Adrenal gland (tissue), 12 donors: ENCODE results near the gene POC1A. TPM values are rescaled to one million over a fixed set of nuclear protein-coding genes. Genes with fewer than 3 reads are reported as not detected.

Experiments
- DNase-seq, 7 donors: peaks; one replicate each; pipeline ENCODE4 v3.0.0-alpha.2; 2019 to 2020
- H3K27ac ChIP-seq, 5 donors: fragments of 200-600 bp; sonication (generic) in 4 of 5; 1 replicate in 3 of 5; 2 replicates in 2 of 5; pipeline versions ENCODE4 v1.5.1 to v1.8.0; 2016 to 2020; ENCODE audit warnings: mild to moderate bottlenecking in 1 of 5
- H3K27me3 ChIP-seq: fragments of 200-600 bp; 2 replicates; pipeline ENCODE4 v1.8.0; 2021
- H3K36me3 ChIP-seq, 2 donors: fragments of 200-600 bp; replicated peaks in 1 of 2; 1 replicate in 1 of 2; 2 replicates in 1 of 2; pipeline versions ENCODE4 v1.5.1 to v1.8.0; 2018 to 2022
- H3K4me1 ChIP-seq, 2 donors: fragments of 200-600 bp; replicated peaks in 1 of 2; 1 replicate in 1 of 2; 2 replicates in 1 of 2; pipeline versions ENCODE4 v1.5.1 to v1.8.0; 2018 to 2021
- H3K4me3 ChIP-seq, 4 donors: fragments of 200-600 bp; sonication (generic) in 3 of 4; one replicate each; pipeline ENCODE4 v1.5.1; 2016 to 2018
- H3K9me3 ChIP-seq, 3 donors: fragments of 200-600 bp; sonication (generic) in 1 of 3; replicated peaks in 1 of 3; 1 replicate in 2 of 3; 2 replicates in 1 of 3; pipeline versions ENCODE4 v1.5.1 to v1.8.0; 2016 to 2021
- POLR2A ChIP-seq, 2 donors: fragments of 450-650 bp; IDR thresholded peaks; one replicate each; pipeline ENCODE4 v1.6.1; 2017; ENCODE audit warnings: antibody characterized with exemption in 2 of 2, mild to moderate bottlenecking in 2 of 2, moderate library complexity in 1 of 2
- WGBS, 4 donors: extraction: QIAGEN DNeasy Blood & Tissue Kit in 2 of 4; methylation state at CpG; one replicate each; pipeline versions ENCODE4 v1.1.5 to v1.1.7; 2013 to 2017; 5-methylcytosine and 5-hydroxymethylcytosine counted together
- intact Hi-C, 2 donors: fragments of 100-400 bp; cut with DNase I; formaldehyde crosslinking; loops; one replicate each; pipeline versions ENCODE4 v1.14.1 to v1.15.0; 2022 to 2023
- polyA plus RNA-seq, 3 donors: library from polyadenylated mRNA; stranded (reverse); fragments of 200-250 nt in 2 of 3; fragments of 350-450 nt in 1 of 3; fragmentation: Illumina TruSeq in 1 of 3; extraction: RNeasy Lipid Tissue Mini Kit (QIAGEN cat#74804) in 1 of 3; gene quantifications; one replicate each; pipeline ENCODE4 v1.2.3, GENCODE V29; 2013 to 2014
- total RNA-seq, 9 donors: library from RNA; depleted of rRNA in 4 of 9; stranded (reverse); fragments of >200 nt in 4 of 9; fragments of 120-200 nt in 1 of 9; fragmentation: NEBNext Ultra II Directional in 1 of 9; extraction: Animal tissue kit (Norgen Biotek cat#: 25700) in 1 of 9; gene quantifications; one replicate each; pipeline versions ENCODE4 v1.1.0 to v1.2.4, GENCODE V29; 2013 to 2023
- TF ChIP-seq, protein P1 (sequence below), 6 experiments: fragments of 450-650 bp in 4 of 6; fragments of 200-600 bp in 2 of 6; sonication (generic) in 1 of 6; IDR thresholded peaks; 1 replicate in 5 of 6; 2 replicates in 1 of 6; pipeline versions ENCODE4 v1.5.1 to v1.8.0; 2016 to 2021; ENCODE audit warnings: antibody characterized with exemption in 6 of 6, mild to moderate bottlenecking in 2 of 6, moderate library complexity in 1 of 6
- donor health status: healthy with polysubstance abuse.
- donor health status: Bipolar disorder and iron deficiency.
- donor health status: DM: yes; HTN: yes; CAD: no.
- donor health status: DM: no; HTN: no; CAD: no.
- donor health status: DM: no; HTN: no; CAD: no.
- donor health status: DM: yes; HTN: yes; CAD: no.

The POC1A gene
- total and polyA plus RNA-seq, 12 donors: 2.0 to 8.4 (median 5.5) TPM

DNA sequence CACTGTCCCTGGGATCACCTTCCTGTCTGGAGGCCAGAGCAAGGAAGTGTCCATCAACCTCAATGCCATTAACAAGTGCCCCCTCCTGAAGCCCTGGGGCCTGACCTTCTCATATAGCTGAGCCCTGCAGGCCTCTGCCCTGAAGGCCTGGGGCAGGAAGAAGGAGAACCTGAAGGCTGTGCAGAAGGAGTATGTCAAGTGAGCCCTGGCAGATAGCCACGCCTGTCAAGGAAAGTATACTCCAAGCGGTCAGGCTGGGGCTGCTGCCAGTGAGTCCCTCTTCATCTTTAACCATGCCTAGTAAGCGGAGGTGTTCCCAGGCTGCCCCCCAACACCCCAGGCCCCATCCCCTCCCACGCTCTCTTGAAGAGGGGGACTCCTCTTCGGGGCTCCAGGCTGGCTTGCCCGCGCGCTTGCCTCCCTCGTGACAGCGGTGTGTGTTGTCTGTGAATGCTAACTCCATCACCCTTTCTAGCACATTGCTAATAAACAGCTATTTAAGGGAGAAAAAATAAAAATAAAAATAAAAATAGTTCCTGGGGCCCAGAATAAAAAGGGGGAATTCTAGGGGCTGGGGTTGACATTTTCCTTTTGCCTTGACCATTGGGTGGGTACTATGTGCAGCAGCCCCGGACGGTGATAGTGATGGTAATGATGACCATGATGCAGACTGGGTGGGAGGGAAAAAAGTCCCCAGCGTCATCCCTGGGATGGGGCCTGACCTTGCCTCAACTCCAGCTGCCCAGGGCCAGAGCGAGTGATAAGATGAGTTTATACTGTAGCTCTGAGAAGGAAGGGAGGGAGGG lies 40.5 kb upstream of the POC1A start:
- H3K36me3 ChIP-seq: peaks cover 0 to 9% of the 10 kb centered on the region in 2 donors
- H3K4me3 ChIP-seq: no peak overlapping the region
- peak; percentile 60 to 90 (median 83) for DNase-seq
- peak overlapping the region; percentile 62 to 90 (median 80) for H3K27ac ChIP-seq
- TF ChIP-seq, protein P1, sequence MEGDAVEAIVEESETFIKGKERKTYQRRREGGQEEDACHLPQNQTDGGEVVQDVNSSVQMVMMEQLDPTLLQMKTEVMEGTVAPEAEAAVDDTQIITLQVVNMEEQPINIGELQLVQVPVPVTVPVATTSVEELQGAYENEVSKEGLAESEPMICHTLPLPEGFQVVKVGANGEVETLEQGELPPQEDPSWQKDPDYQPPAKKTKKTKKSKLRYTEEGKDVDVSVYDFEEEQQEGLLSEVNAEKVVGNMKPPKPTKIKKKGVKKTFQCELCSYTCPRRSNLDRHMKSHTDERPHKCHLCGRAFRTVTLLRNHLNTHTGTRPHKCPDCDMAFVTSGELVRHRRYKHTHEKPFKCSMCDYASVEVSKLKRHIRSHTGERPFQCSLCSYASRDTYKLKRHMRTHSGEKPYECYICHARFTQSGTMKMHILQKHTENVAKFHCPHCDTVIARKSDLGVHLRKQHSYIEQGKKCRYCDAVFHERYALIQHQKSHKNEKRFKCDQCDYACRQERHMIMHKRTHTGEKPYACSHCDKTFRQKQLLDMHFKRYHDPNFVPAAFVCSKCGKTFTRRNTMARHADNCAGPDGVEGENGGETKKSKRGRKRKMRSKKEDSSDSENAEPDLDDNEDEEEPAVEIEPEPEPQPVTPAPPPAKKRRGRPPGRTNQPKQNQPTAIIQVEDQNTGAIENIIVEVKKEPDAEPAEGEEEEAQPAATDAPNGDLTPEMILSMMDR (IDR thresholded peaks at IDR 0.05): no peak
- peak in 1 of 2 donors; percentile 38 for TF ChIP-seq POLR2A (IDR thresholded peaks at IDR 0.05)
- WGBS, 4 donors: 36 to 55% (median 44%) methylated on average over 12 to 14 of the region's 14 CpGs
- peaks cover 52 to 82% of the 10 kb centered on the region in 2 donors for H3K4me1 ChIP-seq
- intact Hi-C loops: no loop called here
- H3K9me3 ChIP-seq: no peaks in the 10 kb centered on the region
- no peaks in the 10 kb centered on the region for H3K27me3 ChIP-seq

- 32 to 61% (median 39%) methylated on average over 7 to 18 of the region's 18 CpGs for WGBS, 4 donors
- Histone ChIP-seq H3K36me3 (no peaks in the 10 kb centered on the region), H3K27ac (peak overlapping the region in 3 of 5 donors; percentile 62 to 80 (median 75)), H3K4me1 (peaks cover 66 to 86% of the 10 kb centered on the region in 2 donors), H3K4me3 (no peak overlapping the region), H3K9me3 (no peaks in the 10 kb centered on the region), H3K27me3 (no peaks in the 10 kb centered on the region)
- TF ChIP-seq, protein P1 (IDR thresholded peaks at IDR 0.05): no peak
- no peak for TF ChIP-seq POLR2A (IDR thresholded peaks at IDR 0.05)
- DNase-seq: peak; percentile 91 to 98 (median 97)
- intact Hi-C loops: no loop called here
Measured at GRCh38 chr3:52193065-52193464, 38.8 kb upstream of the POC1A start.

DNA sequence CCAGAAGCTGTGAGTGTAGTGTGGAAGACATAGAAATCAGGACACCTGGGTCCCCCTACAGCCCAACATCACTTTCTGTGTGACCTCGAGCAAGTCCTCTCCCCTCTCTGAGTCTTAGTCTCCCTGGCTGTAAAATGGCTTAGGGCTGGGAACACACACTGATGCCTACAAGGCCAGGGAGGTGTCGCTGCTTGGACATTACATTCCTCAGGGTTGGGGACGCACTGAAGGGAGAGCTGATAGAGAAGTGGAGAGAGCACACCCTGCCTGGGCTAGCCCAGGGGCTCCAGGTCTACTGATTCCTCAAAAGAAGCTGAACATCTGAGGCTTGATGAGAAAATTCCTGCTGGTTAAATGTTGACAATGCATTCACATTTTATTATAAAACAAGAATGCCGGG lies 37.4 kb upstream of the POC1A start:
- 68 to 77% (median 75%) methylated on average over 4 of the region's 4 CpGs for WGBS, 4 donors
- Histone ChIP-seq H3K27me3 (no peaks in the 10 kb centered on the region), H3K9me3 (no peaks in the 10 kb centered on the region), H3K27ac (peak overlapping the region in 4 of 5 donors; percentile 9 to 94 (median 80)), H3K4me3 (no peak overlapping the region), H3K36me3 (no peaks in the 10 kb centered on the region), H3K4me1 (peaks cover 61 to 75% of the 10 kb centered on the region in 2 donors)
- peak in 2 of 7 donors; percentile 30 to 61 for DNase-seq
- intact Hi-C loops: no loop called here
- TF ChIP-seq, protein P1 (IDR thresholded peaks at IDR 0.05): no peak
- no peak for TF ChIP-seq POLR2A (IDR thresholded peaks at IDR 0.05)

- 40 to 58% (median 55%) methylated on average over 6 to 9 of the region's 9 CpGs for WGBS, 4 donors
- no peak overlapping the region for H3K4me3 ChIP-seq
- H3K9me3 ChIP-seq: no peaks in the 10 kb centered on the region
- intact Hi-C loops: no loop called here
- no peaks in the 10 kb centered on the region for H3K27me3 ChIP-seq
- H3K36me3 ChIP-seq: no peaks in the 10 kb centered on the region
- peaks cover 52 to 63% of the 10 kb centered on the region in 2 donors for H3K4me1 ChIP-seq
- peak in 3 of 7 donors; percentile 64 to 67 (median 66) for DNase-seq
- TF ChIP-seq POLR2A (IDR thresholded peaks at IDR 0.05): no peak
- TF ChIP-seq, protein P1 (IDR thresholded peaks at IDR 0.05): no peak
- peak overlapping the region; percentile 65 to 94 (median 75) for H3K27ac ChIP-seq
Measured at GRCh38 chr3:52190294-52191074, 36.3 kb upstream of the POC1A start.
